Cardiac muscle cell (in vitro differentiated cells and primary cell): ENCODE measurements around the gene TRIO. TPM values are rescaled to one million over a fixed set of nuclear protein-coding genes. Genes with fewer than 3 reads are reported as not detected.

ENCODE experiments used
- DNase-seq, 2 donors: peaks; one replicate each; pipeline versions ENCODE4 v3.0.0 to v3.0.0-alpha.2; 2010 to 2017; ENCODE audit warnings: low read depth in 1 of 2, low spot score in 1 of 2
- H3K27ac ChIP-seq: fragments of 200-600 bp; sonication (generic); 2 replicates; pipeline ENCODE4 v1.5.1; 2016
- H3K27me3 ChIP-seq: fragments of 200-600 bp; sonication (generic); 2 replicates; pipeline ENCODE4 v1.6.0; 2016; ENCODE audit warnings: control low read depth
- H3K36me3 ChIP-seq: fragments of 200-600 bp; sonication (generic); 2 replicates; pipeline ENCODE4 v1.5.1; 2016; ENCODE audit warnings: control low read depth
- H3K4me1 ChIP-seq: fragments of 200-600 bp; sonication (generic); 2 replicates; pipeline ENCODE4 v1.8.1; 2017; ENCODE audit warnings: low read depth, mild to moderate bottlenecking, mixed run types
- H3K4me3 ChIP-seq: fragments of 200-600 bp; sonication (generic); 2 replicates; pipeline ENCODE4 v1.5.1; 2016; ENCODE audit warnings: mild to moderate bottlenecking
- H3K9me3 ChIP-seq: fragments of 200-600 bp; sonication (generic); 2 replicates; pipeline ENCODE4 v1.5.1; 2017; ENCODE audit warnings: low read depth, mild to moderate bottlenecking, control low read depth
- polyA plus RNA-seq: library from polyadenylated mRNA; unstranded; fragments of >200 nt; fragmentation: Nextera tagmentation; extraction: Ambion mirVana; gene quantifications from 2 replicates; pipeline ENCODE4 v1.2.1, GENCODE V29; 2016
- total RNA-seq: library from RNA; depleted of rRNA; stranded (reverse); fragments of >200 nt; gene quantifications from 2 replicates; pipeline ENCODE4 v1.2.3, GENCODE V29; 2016
- TF ChIP-seq, protein P1 (sequence below): IDR thresholded peaks from 2 replicates; pipeline ENCODE4 v1.5.1; 2012; ENCODE audit warnings: low read depth, mild to moderate bottlenecking, low read length

Gene TRIO
- total and polyA plus RNA-seq, 2 experiments from 2014 or later, result 15.5 to 104 TPM

DNA sequence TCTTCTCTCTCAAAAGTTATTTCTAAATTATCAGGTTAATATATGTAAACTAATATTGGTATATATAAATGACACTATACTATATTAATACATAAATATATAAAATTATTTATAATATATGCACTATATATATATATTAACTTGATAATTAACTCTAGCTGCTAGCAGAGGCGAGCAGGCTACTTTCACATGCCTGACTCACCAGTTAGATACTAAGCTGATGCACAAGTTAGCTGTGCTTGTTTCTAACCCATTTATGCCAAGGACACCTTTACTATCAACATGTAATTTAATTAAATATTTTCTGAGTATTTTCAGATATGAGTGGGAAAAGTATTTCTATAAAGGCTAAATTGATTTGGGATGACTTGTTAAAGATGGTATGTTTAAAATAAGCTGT, 70.1 kb downstream of the TRIO start:
- H3K4me3 ChIP-seq, result no peak overlapping the region

DNA sequence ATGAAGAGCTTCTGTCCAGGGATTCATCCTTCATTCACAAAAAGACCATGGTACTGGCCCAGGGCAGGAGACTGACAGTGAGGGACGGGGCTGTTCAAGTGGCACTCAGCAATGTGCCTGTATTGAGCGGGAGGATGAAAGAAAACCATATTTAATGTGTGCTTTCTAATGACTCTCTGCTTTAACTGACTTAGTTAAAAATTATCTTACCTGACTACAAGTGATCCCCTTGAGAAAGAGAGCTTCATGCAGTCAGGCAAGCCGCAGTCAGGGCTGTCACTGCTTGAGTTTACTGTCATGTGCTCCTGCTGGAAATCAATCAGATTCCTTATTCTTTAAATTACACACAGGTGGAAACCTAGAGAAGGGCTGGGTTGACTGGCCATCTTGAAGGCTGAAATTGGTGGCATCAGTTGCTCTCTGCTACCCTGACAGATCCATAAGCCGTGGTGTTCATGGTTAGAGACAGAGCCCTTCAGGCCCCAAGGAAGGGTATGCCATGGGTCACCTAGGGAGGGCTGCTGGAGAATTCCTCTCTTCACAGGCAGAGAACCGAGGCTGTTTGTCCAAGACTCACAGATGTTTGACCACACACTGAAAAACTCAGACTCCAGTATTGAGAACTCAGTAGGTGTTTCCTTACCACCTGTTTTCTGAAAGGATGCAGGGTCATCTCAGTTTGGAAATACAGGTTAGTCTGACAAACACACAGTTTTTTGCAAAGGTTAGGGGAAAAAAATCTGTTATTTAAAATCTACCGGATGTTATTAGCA, 70.9 kb downstream of the TRIO start:
- Histone ChIP-seq H3K4me1 (peaks cover 32% of the 10 kb centered on the region), H3K9me3 (no peaks in the 10 kb centered on the region)

More for the DNA sequence above, 70.1 kb downstream of the TRIO start:
- no peak for DNase-seq
- Histone ChIP-seq H3K36me3 (no peaks in the 10 kb centered on the region), H3K9me3 (no peaks in the 10 kb centered on the region), H3K27me3 (no peaks in the 10 kb centered on the region), H3K4me1 (peaks cover 26% of the 10 kb centered on the region), H3K27ac (no peak overlapping the region)
- TF ChIP-seq, protein P1, sequence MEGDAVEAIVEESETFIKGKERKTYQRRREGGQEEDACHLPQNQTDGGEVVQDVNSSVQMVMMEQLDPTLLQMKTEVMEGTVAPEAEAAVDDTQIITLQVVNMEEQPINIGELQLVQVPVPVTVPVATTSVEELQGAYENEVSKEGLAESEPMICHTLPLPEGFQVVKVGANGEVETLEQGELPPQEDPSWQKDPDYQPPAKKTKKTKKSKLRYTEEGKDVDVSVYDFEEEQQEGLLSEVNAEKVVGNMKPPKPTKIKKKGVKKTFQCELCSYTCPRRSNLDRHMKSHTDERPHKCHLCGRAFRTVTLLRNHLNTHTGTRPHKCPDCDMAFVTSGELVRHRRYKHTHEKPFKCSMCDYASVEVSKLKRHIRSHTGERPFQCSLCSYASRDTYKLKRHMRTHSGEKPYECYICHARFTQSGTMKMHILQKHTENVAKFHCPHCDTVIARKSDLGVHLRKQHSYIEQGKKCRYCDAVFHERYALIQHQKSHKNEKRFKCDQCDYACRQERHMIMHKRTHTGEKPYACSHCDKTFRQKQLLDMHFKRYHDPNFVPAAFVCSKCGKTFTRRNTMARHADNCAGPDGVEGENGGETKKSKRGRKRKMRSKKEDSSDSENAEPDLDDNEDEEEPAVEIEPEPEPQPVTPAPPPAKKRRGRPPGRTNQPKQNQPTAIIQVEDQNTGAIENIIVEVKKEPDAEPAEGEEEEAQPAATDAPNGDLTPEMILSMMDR, result no peak

DNA sequence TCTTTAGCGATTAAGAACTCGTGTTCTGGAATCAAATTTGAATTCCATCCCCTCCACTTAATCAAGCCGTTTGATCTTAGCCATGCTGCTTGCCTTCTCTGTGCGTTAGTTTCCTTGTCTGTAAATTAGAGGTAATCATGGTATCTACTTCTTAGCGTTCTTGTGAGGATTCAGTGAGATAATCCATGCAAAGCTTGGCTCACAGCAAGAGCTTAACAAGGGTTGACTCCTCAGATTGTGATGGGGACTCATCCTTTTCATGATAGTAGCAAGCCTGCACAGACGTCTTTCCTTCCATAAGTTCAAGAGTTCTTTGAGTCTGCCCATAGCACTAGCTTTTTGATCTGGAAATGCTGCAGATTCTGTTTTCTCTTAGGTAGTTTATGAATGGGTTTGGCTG, 72.8 kb downstream of the TRIO start:
- Histone ChIP-seq H3K36me3 (no peaks in the 10 kb centered on the region), H3K9me3 (no peaks in the 10 kb centered on the region), H3K4me3 (no peak overlapping the region), H3K4me1 (peaks cover 47% of the 10 kb centered on the region), H3K27ac (no peak overlapping the region), H3K27me3 (no peaks in the 10 kb centered on the region)
- TF ChIP-seq, protein P1, result no peak
- no peak for DNase-seq

More for the DNA sequence above, 70.9 kb downstream of the TRIO start:
- H3K4me3 ChIP-seq, result no peak overlapping the region
- no peak overlapping the region for H3K27ac ChIP-seq
- no peak for DNase-seq
- TF ChIP-seq, protein P1, result no peak
- H3K36me3 ChIP-seq, result no peaks in the 10 kb centered on the region
- no peaks in the 10 kb centered on the region for H3K27me3 ChIP-seq

DNA sequence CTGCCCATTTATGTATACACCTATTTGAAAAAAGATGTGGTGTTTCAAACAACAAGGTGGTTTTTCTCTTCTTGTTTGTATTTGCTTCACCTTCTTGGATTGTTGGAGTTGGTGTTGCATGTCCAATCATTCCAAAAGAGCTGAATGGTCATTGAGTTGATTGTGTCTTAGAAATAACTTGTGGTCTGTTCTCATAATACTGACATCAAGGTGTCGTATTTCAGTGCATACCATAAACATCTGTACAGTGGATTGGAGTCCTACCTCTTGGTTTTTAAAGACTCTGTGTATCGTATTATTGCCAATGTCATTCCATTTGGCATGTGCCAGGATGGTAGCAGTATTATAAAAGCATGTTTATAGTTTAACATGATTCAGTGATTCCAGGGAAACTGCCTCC, 73.2 kb downstream of the TRIO start:
- Histone ChIP-seq H3K4me3 (no peak overlapping the region), H3K4me1 (peaks cover 47% of the 10 kb centered on the region), H3K27ac (no peak overlapping the region), H3K36me3 (no peaks in the 10 kb centered on the region), H3K9me3 (no peaks in the 10 kb centered on the region), H3K27me3 (no peaks in the 10 kb centered on the region)
- TF ChIP-seq, protein P1, result no peak
- DNase-seq, result no peak

DNA sequence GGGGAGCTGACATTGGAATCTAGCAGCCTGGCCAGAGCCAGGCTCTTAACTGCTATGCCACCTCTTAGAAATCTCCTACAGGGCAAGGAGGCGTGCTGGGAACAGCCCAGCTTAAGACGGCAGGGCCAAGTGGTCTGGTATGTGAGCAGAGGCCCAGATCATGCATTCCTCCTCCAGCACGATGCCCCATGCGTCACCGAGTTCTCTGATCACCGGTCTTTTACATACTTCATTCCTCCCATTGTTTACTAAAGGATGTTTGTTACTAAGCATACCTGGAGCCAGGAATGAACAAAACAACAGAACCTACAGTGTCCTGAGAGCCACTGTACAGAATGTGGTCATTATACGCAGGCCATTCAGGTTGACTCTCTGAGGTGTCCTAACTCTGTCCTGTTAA, 73.8 kb downstream of the TRIO start:
- H3K4me3 ChIP-seq, result no peak overlapping the region
- DNase-seq, result peak in 1 of 2 donors; percentile 40
- H3K27me3 ChIP-seq, result no peaks in the 10 kb centered on the region
- H3K4me1 ChIP-seq, result peaks cover 47% of the 10 kb centered on the region
- H3K9me3 ChIP-seq, result no peaks in the 10 kb centered on the region
- no peak overlapping the region for H3K27ac ChIP-seq
- H3K36me3 ChIP-seq, result no peaks in the 10 kb centered on the region
- TF ChIP-seq, protein P1, result no peak
